ENCODE measurements around the gene EPB41L2. TPM values are rescaled to one million over a fixed set of nuclear protein-coding genes. Genes with fewer than 3 reads are reported as not detected.

EPB41L2 gene
- total and polyA plus RNA-seq, 2 experiments from 2014 or later: 76.2 to 91.7 TPM

- TF ChIP-seq REST (IDR thresholded peaks at IDR 0.05; ENCODE audit: unreplicated experiment) (no peak), NANOG (IDR thresholded peaks at IDR 0.05; ENCODE audit: borderline replicate concordance) (no peak), EZH2phosphoT487 (IDR thresholded peaks at IDR 0.05; ENCODE audit: unreplicated experiment) (no peak), ETS1 (IDR thresholded peaks at IDR 0.05) (no peak), ZNF462 (CRISPR knock-in tag; IDR thresholded peaks at IDR 0.05) (no peak)
Measured at GRCh38 chr6:130922922-130923321, 140.1 kb downstream of the EPB41L2 start (continued).

All from GM23338 (cell line).